IPS-18c (cell line): ENCODE results near the gene DAD1.
"Not testable (repeated sequence)": the region's sequence is repeated elsewhere in the genome, so short reads cannot be mapped to it uniquely, and the experiment has no call there.

Source experiments
- H3K4me3 ChIP-seq: 2 replicates; pipeline ENCODE4 v1.7.0; 2013; ENCODE audit warnings: low read depth, mild to moderate bottlenecking, low read length, moderate library complexity; ENCODE audit not compliant: insufficient read depth
- H3K9me3 ChIP-seq: one replicate; pipeline ENCODE4 v1.6.1; 2013; ENCODE audit warnings: mild to moderate bottlenecking, low read length, moderate library complexity; ENCODE audit not compliant: control insufficient read depth, insufficient read depth

DAD1 gene

DNA sequence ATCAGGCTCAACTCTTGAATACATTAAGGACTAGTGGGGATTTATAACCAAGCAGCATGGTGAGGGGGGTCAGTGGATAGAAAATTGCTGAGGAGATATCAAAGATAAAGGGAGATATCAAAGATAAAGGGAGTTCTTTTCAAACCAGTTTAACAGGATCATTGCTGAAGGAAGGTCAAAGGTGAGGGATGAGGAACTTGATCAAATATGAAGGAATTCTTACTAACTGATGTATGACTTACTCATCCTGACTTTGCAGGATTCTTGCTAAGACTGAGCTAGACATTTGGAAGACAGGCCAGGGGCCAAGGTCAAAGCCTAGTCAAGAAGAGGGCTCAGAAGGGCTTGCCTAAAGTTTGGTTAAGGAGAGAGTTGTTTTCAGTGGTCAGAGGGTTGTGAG, 13.8 kb upstream of the DAD1 start:
- no peak overlapping the region for H3K4me3 ChIP-seq
- H3K9me3 ChIP-seq: no peaks in the 10 kb centered on the region

DNA sequence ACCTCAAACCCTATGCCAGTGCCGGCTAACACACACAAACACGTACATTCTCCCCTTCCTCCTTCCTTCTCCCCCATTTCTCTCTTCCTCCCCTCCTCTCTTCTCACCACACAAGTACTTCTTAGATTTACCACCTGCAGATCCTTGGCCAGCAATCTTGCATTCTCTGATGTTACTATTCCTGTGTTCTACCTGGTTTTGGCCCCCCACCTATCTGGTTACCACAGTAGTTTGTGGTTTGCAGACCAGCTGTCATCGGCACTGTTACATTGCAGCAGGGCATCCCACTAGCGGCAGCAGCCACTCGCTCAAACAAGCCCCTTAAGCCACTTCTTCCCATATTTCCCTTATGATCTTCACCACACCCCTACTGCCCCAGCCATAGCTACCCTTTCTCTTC, 13.0 kb upstream of the DAD1 start:
- Histone ChIP-seq H3K4me3 (no peak overlapping the region), H3K9me3 (no peaks in the 10 kb centered on the region)

- Histone ChIP-seq H3K9me3 (no peaks in the 10 kb centered on the region), H3K4me3 (no peak overlapping the region)
Observed at GRCh38 chr14:22601456-22601855, 12.4 kb upstream of the DAD1 start.

GRCh38 chr14:22600027-22600426, 11.0 kb upstream of the DAD1 start:
- Histone ChIP-seq H3K9me3 (no peaks in the 10 kb centered on the region), H3K4me3 (no peak overlapping the region)

DNA sequence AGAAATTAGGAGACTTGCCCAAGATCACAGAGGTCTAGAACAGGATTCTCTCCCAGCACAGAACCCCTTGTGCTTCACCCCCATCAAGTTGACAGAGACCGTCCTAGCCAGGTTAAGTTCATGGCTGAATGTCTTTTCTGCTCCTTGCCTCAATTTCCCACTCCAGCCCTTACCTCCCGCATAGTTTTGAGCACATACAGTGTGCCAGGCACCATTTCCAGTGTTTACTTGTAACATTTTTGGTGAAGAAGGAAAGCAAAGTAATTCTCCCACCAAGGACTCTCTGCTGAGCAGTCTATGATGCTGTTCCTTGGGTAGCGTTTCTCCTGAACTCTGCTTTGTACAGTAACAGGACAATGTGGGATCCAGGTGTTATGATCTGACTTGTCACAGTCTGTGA, 10.3 kb upstream of the DAD1 start:
- peak overlapping the region; percentile 99 for H3K4me3 ChIP-seq
- H3K9me3 ChIP-seq: no peaks in the 10 kb centered on the region

GRCh38 chr14:22598896-22599244, 9.8 kb upstream of the DAD1 start:
- Histone ChIP-seq H3K4me3 (peak overlapping the region; percentile 99), H3K9me3 (no peaks in the 10 kb centered on the region)

GRCh38 chr14:22598099-22598895, 9.3 kb upstream of the DAD1 start, which contains the start of gene ABHD4:
Gene ABHD4 (plus strand): TSS chr14:22598300. CDS start chr14:22598307, 7 bp downstream.
- Histone ChIP-seq H3K4me3 (peak within 1 kb of the TSS; percentile 99), H3K9me3 (no peaks in the 10 kb centered on the region)

DNA sequence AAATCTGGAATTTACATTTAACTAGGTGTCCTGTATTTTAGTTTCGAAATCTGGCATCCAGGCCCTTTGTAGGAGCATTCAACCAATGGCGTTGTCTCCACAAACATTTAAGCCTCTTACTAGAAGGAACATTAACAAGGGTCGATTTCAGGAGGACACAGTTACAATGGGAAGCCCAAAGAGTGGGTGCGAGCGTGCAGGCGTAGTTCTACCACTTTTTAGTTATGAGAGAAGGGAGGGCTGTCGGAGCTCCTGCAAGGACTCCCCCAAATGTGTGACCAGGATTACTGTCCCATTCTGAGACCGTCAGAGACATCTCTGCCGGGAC, 8.7 kb upstream of the DAD1 start:
- peak overlapping the region; percentile 99 for H3K4me3 ChIP-seq
- no peaks in the 10 kb centered on the region for H3K9me3 ChIP-seq

DNA sequence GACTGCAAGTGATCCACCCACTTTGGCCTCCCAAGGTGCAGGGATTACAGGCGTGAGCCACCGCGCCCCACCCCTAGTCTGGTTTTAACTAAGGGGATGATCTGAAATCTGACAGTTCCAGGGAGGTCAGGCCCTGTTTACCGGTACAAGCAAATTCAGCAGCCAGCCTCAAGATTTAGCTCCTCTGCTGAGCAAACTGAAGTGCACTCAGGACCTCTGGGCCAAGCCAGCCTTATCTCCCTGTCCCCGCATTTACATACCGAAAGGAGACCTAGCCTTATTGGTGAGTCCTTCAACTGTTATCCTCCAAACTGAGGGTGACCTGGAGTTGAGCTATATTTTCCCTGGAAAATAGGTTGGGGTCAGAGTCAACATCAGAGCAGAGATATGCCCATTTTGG, 8.2 kb upstream of the DAD1 start:
- Histone ChIP-seq H3K4me3 (peak overlapping the region; percentile 99; the same call in 1 of the 2 replicates), H3K9me3 (peaks cover 2% of the 10 kb centered on the region)

GRCh38 chr14:22596354-22596879, 7.4 kb upstream of the DAD1 start:
- Histone ChIP-seq H3K4me3 (no peak overlapping the region), H3K9me3 (peaks cover 2% of the 10 kb centered on the region)

- peaks cover 2% of the 10 kb centered on the region for H3K9me3 ChIP-seq
- no peak overlapping the region for H3K4me3 ChIP-seq
Observed at GRCh38 chr14:22594156-22594716, 5.2 kb upstream of the DAD1 start.

- H3K9me3 ChIP-seq: peaks cover 2% of the 10 kb centered on the region
Observed at GRCh38 chr14:22593601-22594000, 4.6 kb upstream of the DAD1 start.

DNA sequence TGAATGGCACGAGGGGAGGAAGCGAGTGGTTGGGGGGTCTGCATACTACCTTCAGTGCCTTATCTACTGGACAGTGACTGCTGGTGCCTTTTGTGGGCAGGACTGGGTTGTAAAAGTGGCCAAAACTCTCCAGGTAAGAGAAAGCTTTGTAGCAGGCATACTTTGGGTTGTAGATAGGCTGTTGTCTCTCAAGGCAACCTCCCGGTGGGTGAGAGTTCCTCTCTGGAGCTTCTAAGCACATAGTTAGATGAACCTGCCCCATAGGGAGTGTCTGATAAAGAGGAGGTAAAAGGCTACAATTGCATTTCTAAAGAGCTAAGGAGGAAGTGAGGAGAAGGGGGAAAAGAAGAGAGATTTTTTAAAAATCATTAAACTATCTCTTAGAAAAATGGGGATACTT, 4.2 kb upstream of the DAD1 start:
- Histone ChIP-seq H3K9me3 (peaks cover 2% of the 10 kb centered on the region), H3K4me3 (no peak overlapping the region)

More at GRCh38 chr14:22593601-22594000, 4.6 kb upstream of the DAD1 start:
- H3K4me3 ChIP-seq: no peak overlapping the region

GRCh38 chr14:22588526-22589095, 413 bp downstream of the DAD1 start:
- peaks cover 2% of the 10 kb centered on the region for H3K9me3 ChIP-seq
- peak overlapping the region; percentile 85 for H3K4me3 ChIP-seq

GRCh38 chr14:22587677-22588422, 1.2 kb downstream of the DAD1 start:
- H3K9me3 ChIP-seq: not testable (repeated sequence)
- peak overlapping the region; percentile 85 for H3K4me3 ChIP-seq

DNA sequence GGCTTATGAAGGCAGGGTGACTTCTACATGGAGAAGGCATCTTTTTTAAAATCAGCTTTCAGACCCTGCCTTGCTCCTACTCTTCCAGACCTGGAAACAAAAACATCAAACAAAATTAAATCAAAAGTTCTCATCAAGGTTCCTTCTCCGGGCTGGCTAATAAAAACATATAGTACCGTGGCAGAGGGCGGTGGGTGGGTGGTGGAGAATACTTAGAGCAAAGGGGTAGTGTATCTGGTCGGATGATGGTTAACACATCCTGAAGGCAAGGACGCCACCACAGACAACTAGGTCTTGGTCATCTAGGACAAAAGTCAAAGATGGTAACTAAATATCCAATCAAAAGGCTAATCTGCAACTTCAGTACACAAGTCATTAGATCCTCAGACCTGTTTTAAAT, 1.8 kb downstream of the DAD1 start:
- Histone ChIP-seq H3K9me3 (no peaks in the 10 kb centered on the region), H3K4me3 (no peak overlapping the region)

DNA sequence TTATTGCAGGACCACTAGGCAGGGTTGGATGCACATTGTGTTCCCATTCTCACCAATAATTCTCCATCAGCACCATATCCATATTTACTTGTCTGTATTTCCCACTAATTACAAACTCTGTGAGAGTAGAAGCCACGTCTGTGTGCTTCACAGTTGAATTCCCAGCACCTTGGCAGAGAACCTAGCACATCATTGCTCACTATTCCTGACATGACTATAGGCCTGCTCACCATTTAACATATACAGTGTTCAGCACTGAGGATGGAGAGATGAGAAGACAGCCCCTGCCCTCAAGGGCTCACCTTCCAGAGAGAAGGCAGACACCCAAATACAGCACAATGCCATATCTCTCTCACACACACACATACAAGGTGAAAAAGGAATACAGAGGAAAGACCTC, 5.0 kb downstream of the DAD1 start:
- H3K4me3 ChIP-seq: no peak overlapping the region
- no peaks in the 10 kb centered on the region for H3K9me3 ChIP-seq

DNA sequence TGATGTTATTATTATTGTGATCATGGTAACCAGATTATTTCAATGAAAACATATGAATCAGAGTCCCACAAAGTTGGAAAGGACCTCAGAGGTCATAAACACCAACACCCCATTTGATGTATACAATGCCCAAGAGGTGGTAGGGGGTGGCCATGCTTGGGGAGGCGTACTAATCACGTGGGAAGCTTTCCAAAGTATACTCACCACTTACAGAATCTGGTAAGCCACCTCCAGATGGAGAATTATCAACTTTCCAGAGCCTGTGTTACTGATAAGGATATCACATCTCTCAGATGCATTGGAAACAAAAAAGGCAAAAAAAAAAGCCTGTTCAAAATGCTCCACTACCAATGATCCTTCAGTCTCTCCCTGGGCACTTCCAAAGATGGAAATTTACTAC, 8.4 kb downstream of the DAD1 start:
- H3K9me3 ChIP-seq: no peaks in the 10 kb centered on the region
- H3K4me3 ChIP-seq: no peak overlapping the region
